SK-N-SH treated with all-trans-retinoic acid at 6 μM for 48 hours (cell line): Measurements from ENCODE around the gene SLC4A4.
"Not testable (repeated sequence)": the region's sequence is repeated elsewhere in the genome, so short reads cannot be mapped to it uniquely, and the experiment has no call there.

Source experiments
- ATAC-seq: fragments of 200-7000 bp; cut with Tn5 transposase; 3 replicates; pipeline ENCODE4 v1.9.1; 2020; ENCODE audit warnings: mild to moderate bottlenecking, moderate library complexity
- ARNTL ChIP-seq: fragments of 450-650 bp; formaldehyde crosslinking; IDR thresholded peaks from 2 replicates; pipeline ENCODE4 v1.5.0; 2020; ENCODE audit warnings: low read depth, mild to moderate bottlenecking, moderate library complexity, borderline replicate concordance
- BACH2 ChIP-seq: fragments of 250-450 bp; sonication (Bioruptor Pico); IDR thresholded peaks from 2 replicates; pipeline ENCODE4 v1.9.0; 2021; ENCODE audit warnings: mild to moderate bottlenecking, borderline replicate concordance
- CREB5 ChIP-seq: fragments of 250-450 bp; sonication (Bioruptor Pico); IDR thresholded peaks from 2 replicates; pipeline ENCODE4 v1.5.1; 2020; ENCODE audit warnings: low read depth, mild to moderate bottlenecking, moderate library complexity
- CSRNP3 ChIP-seq: fragments of 250-450 bp; sonication (Bioruptor Pico); IDR thresholded peaks from 2 replicates; pipeline ENCODE4 v1.5.1; 2021; ENCODE audit warnings: mild to moderate bottlenecking, moderate library complexity
- ESRRG ChIP-seq: fragments of 250-450 bp; sonication (Bioruptor Pico); IDR thresholded peaks from 2 replicates; pipeline ENCODE4 v1.6.1; 2021; ENCODE audit warnings: mild to moderate bottlenecking
- GLIS3 ChIP-seq: fragments of 250-450 bp; sonication (Bioruptor Pico); IDR thresholded peaks from 2 replicates; pipeline ENCODE4 v1.5.0; 2020; ENCODE audit warnings: mild to moderate bottlenecking, moderate library complexity
- ISL1 ChIP-seq: fragments of 250-450 bp; sonication (Bioruptor Pico); IDR thresholded peaks from 2 replicates; pipeline ENCODE4 v2.1.2; 2022; ENCODE audit warnings: mild to moderate bottlenecking, moderate library complexity
- SNAI2 ChIP-seq: fragments of 250-450 bp; sonication (Bioruptor Pico); IDR thresholded peaks from 2 replicates; pipeline ENCODE4 v1.5.0; 2020; ENCODE audit warnings: mild to moderate bottlenecking, moderate library complexity
- TCF4 ChIP-seq: fragments of 250-450 bp; sonication (Bioruptor Pico); IDR thresholded peaks from 2 replicates; pipeline ENCODE4 v1.8.0; 2021; ENCODE audit warnings: mild to moderate bottlenecking, moderate library complexity, borderline replicate concordance
- TOX ChIP-seq: fragments of 250-450 bp; sonication (Bioruptor Pico); IDR thresholded peaks from 2 replicates; pipeline ENCODE4 v1.8.0; 2021; ENCODE audit warnings: mild to moderate bottlenecking, moderate library complexity, borderline replicate concordance
- TSHZ2 ChIP-seq: fragments of 250-450 bp; sonication (Bioruptor Pico); IDR thresholded peaks from 2 replicates; pipeline ENCODE4 v1.5.0; 2020; ENCODE audit warnings: mild to moderate bottlenecking, moderate library complexity
- ZC3H10 ChIP-seq: fragments of 250-450 bp; sonication (Bioruptor Pico); IDR thresholded peaks from 2 replicates; pipeline ENCODE4 v1.5.1; 2021; ENCODE audit warnings: mild to moderate bottlenecking, moderate library complexity
- ZFP3 ChIP-seq: fragments of 250-450 bp; sonication (Bioruptor Pico); IDR thresholded peaks from 2 replicates; pipeline ENCODE4 v1.5.0; 2020; ENCODE audit warnings: mild to moderate bottlenecking, moderate library complexity
- ZFP30 ChIP-seq: fragments of 450-650 bp; formaldehyde crosslinking; IDR thresholded peaks from 2 replicates; pipeline ENCODE4 v1.5.0; 2022; ENCODE audit warnings: mild to moderate bottlenecking, moderate library complexity
- ZNF565 ChIP-seq: fragments of 450-650 bp; formaldehyde crosslinking; conservative IDR thresholded peaks from 2 replicates; pipeline ENCODE4 v1.5.0; 2020; ENCODE audit warnings: low read depth, mild to moderate bottlenecking, moderate library complexity
- ZNF70 ChIP-seq: fragments of 450-650 bp; formaldehyde crosslinking; IDR thresholded peaks from 2 replicates; pipeline ENCODE4 v1.5.0; 2020; ENCODE audit warnings: mild to moderate bottlenecking, moderate library complexity
- ZNF8 ChIP-seq: fragments of 450-650 bp; formaldehyde crosslinking; IDR thresholded peaks from 2 replicates; pipeline ENCODE4 v1.5.0; 2020; ENCODE audit warnings: mild to moderate bottlenecking, moderate library complexity
- TF ChIP-seq, protein P1 (sequence below): fragments of 250-450 bp; sonication (Bioruptor Pico); IDR thresholded peaks from 2 replicates; pipeline ENCODE4 v1.8.0; 2020; ENCODE audit warnings: mild to moderate bottlenecking, moderate library complexity, borderline replicate concordance

Gene SLC4A4

DNA sequence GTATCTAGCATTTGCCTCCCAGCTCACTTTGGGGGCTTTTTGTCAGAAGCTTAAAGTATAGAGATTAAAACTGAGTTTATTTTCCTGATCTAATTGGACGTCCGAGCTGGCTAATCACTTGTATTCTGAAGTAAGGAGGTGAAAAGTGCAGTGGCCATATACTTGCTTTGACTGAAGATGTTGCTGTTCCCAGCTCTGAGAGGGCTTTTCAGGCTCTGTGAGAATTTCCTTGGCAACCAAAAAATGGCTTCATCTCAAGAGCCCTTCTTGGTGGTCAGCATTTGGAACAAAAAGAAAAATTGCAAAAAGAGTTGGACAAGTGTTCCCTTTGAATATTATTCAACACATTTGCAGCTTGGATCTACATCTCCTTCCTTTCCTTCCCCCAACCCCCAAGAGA lies 67.0 kb downstream of the SLC4A4 start:
- TF ChIP-seq BACH2 (CRISPR knock-in tag) (no peak), ZNF565 (CRISPR knock-in tag) (no peak), TOX (no peak), GLIS3 (CRISPR knock-in tag) (no peak), ZFP3 (CRISPR knock-in tag) (no peak)
- no peak for ATAC-seq

DNA sequence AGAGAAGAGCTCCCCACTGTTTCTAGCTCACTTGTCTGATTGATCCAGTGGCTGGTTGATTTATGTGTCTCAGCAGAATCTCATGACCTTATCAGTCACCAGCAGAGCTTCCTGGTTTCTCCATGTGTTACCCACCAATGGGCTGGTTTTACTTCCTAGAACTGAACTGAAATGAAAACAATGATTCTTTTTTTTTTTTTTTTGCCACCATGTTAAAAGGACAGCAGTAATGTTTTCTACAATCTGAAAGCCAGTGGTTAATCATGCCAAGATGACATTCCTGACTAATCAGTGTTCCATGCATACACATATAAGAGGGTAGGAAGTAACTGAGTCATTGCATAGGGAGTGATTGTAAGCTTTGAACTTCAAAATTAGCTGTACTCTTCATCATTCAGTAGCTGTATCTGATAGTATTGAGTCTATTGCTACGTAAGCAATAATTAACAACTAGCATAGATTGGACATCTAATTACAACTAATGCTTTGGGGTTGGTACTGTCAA lies 67.7 kb downstream of the SLC4A4 start:
- ATAC-seq, result no peak
- TF ChIP-seq ZFP30 (CRISPR knock-in tag) (no peak), SNAI2 (CRISPR knock-in tag) (no peak)
- TF ChIP-seq, protein P1, sequence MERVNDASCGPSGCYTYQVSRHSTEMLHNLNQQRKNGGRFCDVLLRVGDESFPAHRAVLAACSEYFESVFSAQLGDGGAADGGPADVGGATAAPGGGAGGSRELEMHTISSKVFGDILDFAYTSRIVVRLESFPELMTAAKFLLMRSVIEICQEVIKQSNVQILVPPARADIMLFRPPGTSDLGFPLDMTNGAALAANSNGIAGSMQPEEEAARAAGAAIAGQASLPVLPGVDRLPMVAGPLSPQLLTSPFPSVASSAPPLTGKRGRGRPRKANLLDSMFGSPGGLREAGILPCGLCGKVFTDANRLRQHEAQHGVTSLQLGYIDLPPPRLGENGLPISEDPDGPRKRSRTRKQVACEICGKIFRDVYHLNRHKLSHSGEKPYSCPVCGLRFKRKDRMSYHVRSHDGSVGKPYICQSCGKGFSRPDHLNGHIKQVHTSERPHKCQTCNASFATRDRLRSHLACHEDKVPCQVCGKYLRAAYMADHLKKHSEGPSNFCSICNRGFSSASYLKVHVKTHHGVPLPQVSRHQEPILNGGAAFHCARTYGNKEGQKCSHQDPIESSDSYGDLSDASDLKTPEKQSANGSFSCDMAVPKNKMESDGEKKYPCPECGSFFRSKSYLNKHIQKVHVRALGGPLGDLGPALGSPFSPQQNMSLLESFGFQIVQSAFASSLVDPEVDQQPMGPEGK, result no peak
- TF ChIP-seq, all 23 proteins: peak for 0

DNA sequence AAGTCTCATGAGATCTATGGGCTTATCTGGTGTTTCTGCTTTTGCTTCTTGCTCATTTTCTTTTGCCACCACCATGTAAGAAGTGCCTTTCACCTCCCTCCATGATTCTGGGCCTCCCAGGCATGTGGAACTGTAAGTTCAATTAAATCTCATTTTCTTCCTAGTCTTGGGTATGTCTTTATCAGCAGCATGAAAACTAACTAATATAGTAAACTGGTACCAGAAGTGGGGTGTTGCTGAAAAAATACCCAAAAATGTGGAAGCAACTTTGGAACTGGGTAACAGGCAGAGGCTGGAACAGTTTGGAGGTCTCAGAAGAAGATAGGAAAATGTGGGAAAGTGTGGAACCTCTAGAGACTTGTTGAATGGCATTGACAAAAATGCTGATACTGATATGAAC lies 70.1 kb downstream of the SLC4A4 start:
- ATAC-seq, result not testable (repeated sequence)

GRCh38 chr4:71411981-71412380 lies 73.2 kb downstream of the SLC4A4 start:
- ATAC-seq, result no peak
- TF ChIP-seq ISL1 (CRISPR knock-in tag) (no peak), TCF4 (CRISPR knock-in tag) (no peak), SNAI2 (CRISPR knock-in tag) (no peak), BACH2 (CRISPR knock-in tag) (no peak), ZFP30 (CRISPR knock-in tag) (no peak), TOX (no peak), ZC3H10 (CRISPR knock-in tag) (no peak), CREB5 (CRISPR knock-in tag) (no peak), ZNF565 (CRISPR knock-in tag) (no peak), ESRRG (no peak), ZNF70 (CRISPR knock-in tag) (no peak), TSHZ2 (no peak), ZFP3 (CRISPR knock-in tag) (no peak), ZNF8 (CRISPR knock-in tag) (no peak), CSRNP3 (CRISPR knock-in tag) (no peak), GLIS3 (CRISPR knock-in tag) (no peak), ARNTL (no peak)
- TF ChIP-seq, protein P1, result no peak

DNA sequence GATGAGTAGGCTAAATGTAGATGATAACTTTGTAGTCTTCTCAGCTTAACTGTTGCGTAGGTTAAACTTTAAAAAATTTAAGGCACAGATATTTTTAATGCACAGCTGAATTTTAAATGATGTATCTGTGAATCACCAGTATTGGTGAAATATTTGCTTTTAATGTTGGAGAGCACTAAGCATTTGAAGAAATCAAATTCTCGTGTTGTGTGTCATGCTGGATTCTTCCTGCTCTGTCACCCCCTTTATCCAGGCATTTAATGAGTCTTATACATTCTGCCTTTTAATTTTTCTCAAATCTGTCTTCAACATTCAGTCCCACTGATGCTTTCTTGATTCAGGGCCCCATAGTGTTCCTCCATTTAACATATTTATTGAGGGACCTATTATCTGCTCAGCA lies 76.7 kb downstream of the SLC4A4 start:
- TF ChIP-seq TCF4 (CRISPR knock-in tag) (no peak), ZFP3 (CRISPR knock-in tag) (no peak), CSRNP3 (CRISPR knock-in tag) (no peak)
- ATAC-seq, result no peak
